Endothelial cell of umbilical vein (primary cell): ENCODE data around the gene IGF2R. TPM values are rescaled to one million over a fixed set of nuclear protein-coding genes. Genes with fewer than 3 reads are reported as not detected.

Experiments used
- BruUV-seq: library from RNA; stranded (reverse); fragments of 400-500 nt; replicated peaks from 2 replicates; lab custom pipeline; 2021; lab: Mats Ljungman, UMichigan
- CTCF ChIA-PET: fragments of 300-600, 350-600 bp; sonication (Branson Sonifier 250); formaldehyde crosslinking; loops from one replicate; lab custom pipeline; 2021; ENCODE audit warnings: antibody characterized with exemption, inconsistent platforms; lab: Charles Lee
- POLR2A ChIA-PET: fragments of 300-600, 350-600 bp; sonication (Branson Sonifier 250); formaldehyde crosslinking; loops from one replicate; lab custom pipeline; 2021; ENCODE audit warnings: antibody characterized with exemption, inconsistent platforms; lab: Charles Lee
- DNase-seq: peaks from one replicate; pipeline ENCODE4 v3.0.0-alpha.2; 2011; ENCODE audit warnings: low read depth, low spot score
- FAIRE-seq: peaks from 2 replicates; lab custom pipeline; 2011; peaks lifted over from hg19 to GRCh38; lab: Jason Lieb, UNC
- H2AFZ ChIP-seq: 2 replicates; pipeline ENCODE4 v1.6.0; 2012; ENCODE audit warnings: low read depth, low read length, control low read depth, inconsistent platforms
- H3K27ac ChIP-seq: 2 replicates; pipeline ENCODE4 v1.5.1; 2011; ENCODE audit warnings: low read depth, mild to moderate bottlenecking, control low read depth, low read length, moderate library complexity; ENCODE audit not compliant: insufficient read depth
- H3K27me3 ChIP-seq, 2 experiments: 2 replicates each; pipeline versions ENCODE4 v1.6.0 to v1.6.1; 2011; ENCODE audit warnings: low read length in 2 of 2, mixed read lengths in 1 of 2; ENCODE audit not compliant: control insufficient read depth in 2 of 2, insufficient read depth in 2 of 2
- H3K36me3 ChIP-seq, 2 experiments: 2 replicates in 1 of 2; 3 replicates in 1 of 2; pipeline ENCODE4 v1.5.1; 2011; ENCODE audit warnings: low read length in 2 of 2, mild to moderate bottlenecking in 1 of 2, moderate library complexity in 1 of 2; ENCODE audit not compliant: control insufficient read depth in 2 of 2, insufficient read depth in 2 of 2; ENCODE audit errors: extremely low read depth in 1 of 2
- H3K4me1 ChIP-seq: 3 replicates; pipeline ENCODE4 v1.5.1; 2011; ENCODE audit warnings: mild to moderate bottlenecking, low read length; ENCODE audit not compliant: control insufficient read depth, insufficient read depth; ENCODE audit errors: extremely low read depth
- H3K4me2 ChIP-seq: 2 replicates; pipeline ENCODE4 v1.6.1; 2011; ENCODE audit warnings: low read length, control low read depth, mixed read lengths; ENCODE audit not compliant: insufficient read depth
- H3K4me3 ChIP-seq, 3 experiments: fragments of 200-600 bp in 1 of 3; sonication (generic), shearing (Covaris generic) in 1 of 3; replicated peaks in 1 of 3; 2 replicates each; pipeline ENCODE4 v1.5.1; 2011 to 2016; ENCODE audit warnings: control low read depth in 3 of 3, low read length in 3 of 3, mild to moderate bottlenecking in 2 of 3, inconsistent platforms in 1 of 3, low read depth in 1 of 3, moderate library complexity in 1 of 3; ENCODE audit not compliant: insufficient read depth in 1 of 3
- H3K79me2 ChIP-seq: 2 replicates; pipeline ENCODE4 v1.6.0; 2012; ENCODE audit warnings: low read length, inconsistent platforms; ENCODE audit not compliant: control insufficient read depth, insufficient read depth
- H3K9ac ChIP-seq: replicated peaks from 2 replicates; pipeline ENCODE3; 2011; ENCODE audit warnings: low read length, control low read depth; ENCODE audit not compliant: insufficient read depth; ENCODE audit errors: extremely low read depth
- H3K9me1 ChIP-seq: replicated peaks from 3 replicates; pipeline ENCODE4 v1.6.0; 2011; ENCODE audit warnings: mild to moderate bottlenecking, low read length; ENCODE audit not compliant: control insufficient read depth, insufficient read depth; ENCODE audit errors: extremely low read depth
- H3K9me3 ChIP-seq: replicated peaks from 2 replicates; pipeline ENCODE4 v1.5.1; 2012; ENCODE audit warnings: low read length, inconsistent platforms; ENCODE audit not compliant: control insufficient read depth, insufficient read depth
- H4K20me1 ChIP-seq: replicated peaks from 2 replicates; pipeline ENCODE3; 2011; ENCODE audit warnings: mild to moderate bottlenecking, low read length; ENCODE audit not compliant: control insufficient read depth, insufficient read depth; ENCODE audit errors: extremely low read depth
- CTCF ChIP-seq, 2 donors: IDR thresholded peaks; 1 replicate in 1 of 2; 2 replicates in 1 of 2; pipeline ENCODE4 v1.5.1; 2011; ENCODE audit warnings: low read length in 2 of 2, mild to moderate bottlenecking in 2 of 2, moderate library complexity in 2 of 2, control low read depth in 1 of 2, inconsistent platforms in 1 of 2, low read depth in 1 of 2; ENCODE audit not compliant: insufficient read depth in 1 of 2; ENCODE audit errors: extremely low read depth in 1 of 2
- EZH2 ChIP-seq: IDR thresholded peaks from 2 replicates; pipeline ENCODE4 v1.6.1; 2012; ENCODE audit warnings: borderline replicate concordance, low read depth, mild to moderate bottlenecking, moderate library complexity, low read length, inconsistent platforms; ENCODE audit not compliant: severe bottlenecking
- FOS ChIP-seq: IDR thresholded peaks from 2 replicates; pipeline ENCODE4 v1.6.1; 2011; ENCODE audit warnings: mild to moderate bottlenecking, low read length, moderate library complexity, borderline replicate concordance; ENCODE audit not compliant: insufficient read depth
- GATA2 ChIP-seq: IDR thresholded peaks from 2 replicates; pipeline ENCODE4 v1.7.0; 2011; ENCODE audit warnings: low read depth, mild to moderate bottlenecking, moderate library complexity, mixed read lengths, low read length; ENCODE audit not compliant: insufficient read length, insufficient read depth
- JUN ChIP-seq: IDR thresholded peaks from 2 replicates; pipeline ENCODE4 v1.6.1; 2011; ENCODE audit warnings: borderline replicate concordance, low read depth; ENCODE audit not compliant: insufficient read length, insufficient read depth
- MAX ChIP-seq: IDR thresholded peaks from 2 replicates; pipeline ENCODE4 v1.6.1; 2011; ENCODE audit not compliant: insufficient read depth, insufficient read length
- MYC ChIP-seq: IDR thresholded peaks from one replicate; pipeline ENCODE4 v1.6.1; 2011; ENCODE audit warnings: mild to moderate bottlenecking, low read depth, low read length
- POLR2A ChIP-seq: IDR thresholded peaks from 2 replicates; pipeline ENCODE4 v1.6.1; 2012; ENCODE audit warnings: low read depth, mild to moderate bottlenecking, control low read depth, low read length
- POLR2AphosphoS5 ChIP-seq: IDR thresholded peaks from 2 replicates; pipeline ENCODE4 v1.6.1; 2012; ENCODE audit warnings: low read depth, mild to moderate bottlenecking, control low read depth, low read length, moderate library complexity; ENCODE audit not compliant: insufficient read depth
- dilution Hi-C: fragments of 300-500 bp; cut with MboI; formaldehyde crosslinking; loops from one replicate; pipeline ENCODE4 v1.15.0; 2019; ENCODE audit warnings: low sequenced_read_pairs; ENCODE audit not compliant: extremely low pct_ligation_motif_present
- intact Hi-C: fragments of 100-400 bp; cut with micrococcal nuclease; formaldehyde crosslinking; loops from one replicate; pipeline ENCODE4 v1.10.0; 2022
- polyA plus RNA-seq, 4 experiments: library from polyadenylated mRNA; depleted of rRNA in 3 of 4; stranded (reverse) in 3 of 4; unstranded in 1 of 4; fragments of >200 nt; gene quantifications; 2 replicates each; pipeline versions ENCODE4 v1.2.1 to v1.2.3, GENCODE V29; 2011 to 2012; ENCODE audit warnings: missing spikeins in 1 of 4
- total RNA-seq: library from RNA; stranded (reverse); gene quantifications from 2 replicates; pipeline ENCODE4 v1.2.3, GENCODE V29; 2021

The IGF2R gene
- total and polyA plus RNA-seq, 2 donors (not counting 3 experiments of a cell fraction or from before 2014, with no cell fraction given): 16.3 to 60.2 TPM

GRCh38 chr6:160022793-160023192 is 53.9 kb downstream of the IGF2R start:
- no peak for TF ChIP-seq CTCF (IDR thresholded peaks at IDR 0.05; ENCODE audit: extremely low read depth in 1 of 2, insufficient read depth in 1 of 2, low read depth in 1 of 2, low read length in 2 of 2)
- no peak for TF ChIP-seq MYC
- TF ChIP-seq EZH2: no peak
- TF ChIP-seq GATA2: no peak
- TF ChIP-seq POLR2AphosphoS5: no peak
- no peak for TF ChIP-seq MAX
- no peak for TF ChIP-seq POLR2A
- TF ChIP-seq FOS: no peak
- TF ChIP-seq JUN: no peak
- Histone ChIP-seq H3K9me3 (no peaks in the 10 kb centered on the region), H3K79me2 (no peaks in the 10 kb centered on the region), H2AFZ (no peak overlapping the region), H3K9me1 (no peaks in the 10 kb centered on the region), H3K4me1 (no peaks in the 10 kb centered on the region), H3K27ac (no peak overlapping the region), H3K36me3 (peaks cover 2 to 8% of the 10 kb centered on the region in 2 experiments), H3K27me3 (no peaks in the 10 kb centered on the region), H3K4me2 (no peak overlapping the region), H3K9ac (no peak overlapping the region), H4K20me1 (no peaks in the 10 kb centered on the region), H3K4me3 (no peak overlapping the region)
- FAIRE-seq: no peak
- CTCF ChIA-PET: no interaction called here
- POLR2A ChIA-PET: no interaction called here
- DNase-seq: no peak
- dilution Hi-C loops: no loop called here
- intact Hi-C loops: no loop called here
- BruUV-seq: no TSS peak
